ENCODE results near the gene AMMECR1. TPM values are rescaled to one million over a fixed set of nuclear protein-coding genes. Genes with fewer than 3 reads are reported as not detected.
"Not testable (repeated sequence)": the region's sequence is repeated elsewhere in the genome, so short reads cannot be mapped to it uniquely, and the experiment has no call there.

The AMMECR1 gene
- total RNA-seq, 1 experiment from 2014 or later, result 23.0 TPM

GRCh38 chrX:110155759-110156158 is 162.1 kb downstream of the AMMECR1 start:
- peaks cover 12% of the 10 kb centered on the region for H3K36me3 Mint-ChIP-seq (ENCODE audit: insufficient read depth, unreplicated experiment)
- no peak overlapping the region for H3K27ac Mint-ChIP-seq (ENCODE audit: unreplicated experiment)
- intact Hi-C loops (cut with micrococcal nuclease; ENCODE audit: unreplicated experiment), result no loop called here
- peaks cover 7% of the 10 kb centered on the region for H3K4me1 Mint-ChIP-seq (ENCODE audit: low read depth, unreplicated experiment)
- no peaks in the 10 kb centered on the region for H3K36me3 ChIP-seq (ENCODE audit: control insufficient read depth, insufficient read depth, low read length)
- no peak for TF ChIP-seq CTCF (IDR thresholded peaks at IDR 0.05; ENCODE audit: insufficient read depth in 1 of 2, low read depth in 1 of 2, low read length in 1 of 2, severe bottlenecking in 1 of 2, unreplicated experiment in 1 of 2)
- BruUV-seq (replicated peaks), result no TSS peak
- no peak for DNase-seq
- H3K27me3 ChIP-seq (replicated peaks; ENCODE audit: control insufficient read depth, insufficient read depth, low read length), result no peaks in the 10 kb centered on the region
- H3K27me3 Mint-ChIP-seq (ENCODE audit: insufficient read depth, unreplicated experiment), result no peaks in the 10 kb centered on the region
- no peaks in the 10 kb centered on the region for H3K9me3 Mint-ChIP-seq (ENCODE audit: unreplicated experiment)
- no peaks in the 10 kb centered on the region for H3K4me1 ChIP-seq
- CTCF ChIA-PET, result interaction anchor here (1.0 kb wide), 1 partner anchor 255 kb away, joined by 4 read pairs; no protein-coding TSS in a partner anchor
- H3K4me3 ChIP-seq (ENCODE audit: low read depth, low read length), result no peak overlapping the region
- no peak overlapping the region for H3K4me3 Mint-ChIP-seq (ENCODE audit: unreplicated experiment)
- no peaks in the 10 kb centered on the region for H3K9me3 ChIP-seq
- POLR2A ChIA-PET, result no interaction called here

- H3K4me3 ChIP-seq (ENCODE audit: low read depth, low read length); POLR2A ChIA-PET; H3K27me3 ChIP-seq (replicated peaks; ENCODE audit: control insufficient read depth, insufficient read depth, low read length); CTCF ChIA-PET; DNase-seq; H3K36me3 ChIP-seq (ENCODE audit: control insufficient read depth, insufficient read depth, low read length); H3K4me1 ChIP-seq; intact Hi-C loops (cut with micrococcal nuclease; ENCODE audit: unreplicated experiment); H3K27ac Mint-ChIP-seq (ENCODE audit: unreplicated experiment); H3K4me1 Mint-ChIP-seq (ENCODE audit: low read depth, unreplicated experiment); H3K27me3 Mint-ChIP-seq (ENCODE audit: insufficient read depth, unreplicated experiment); H3K9me3 ChIP-seq; H3K9me3 Mint-ChIP-seq (ENCODE audit: unreplicated experiment); BruUV-seq (replicated peaks); H3K4me3 Mint-ChIP-seq (ENCODE audit: unreplicated experiment): not testable (repeated sequence)
- H3K36me3 Mint-ChIP-seq (ENCODE audit: insufficient read depth, unreplicated experiment), result peaks cover 12% of the 10 kb centered on the region
Observed at GRCh38 chrX:110154328-110154727, 163.6 kb downstream of the AMMECR1 start.

GRCh38 chrX:110153896-110154295 is 164.0 kb downstream of the AMMECR1 start:
- CTCF ChIA-PET, result no interaction called here
- TF ChIP-seq CTCF (IDR thresholded peaks at IDR 0.05; ENCODE audit: insufficient read depth in 1 of 2, low read depth in 1 of 2, low read length in 1 of 2, severe bottlenecking in 1 of 2, unreplicated experiment in 1 of 2), result no peak
- Histone ChIP-seq H3K4me1 (no peaks in the 10 kb centered on the region), H3K4me3 (ENCODE audit: low read depth, low read length) (no peak overlapping the region), H3K36me3 (ENCODE audit: control insufficient read depth, insufficient read depth, low read length) (no peaks in the 10 kb centered on the region), H3K27me3 (replicated peaks; ENCODE audit: control insufficient read depth, insufficient read depth, low read length) (no peaks in the 10 kb centered on the region), H3K9me3 (no peaks in the 10 kb centered on the region)
- H3K36me3 Mint-ChIP-seq (ENCODE audit: insufficient read depth, unreplicated experiment), result peaks cover 12% of the 10 kb centered on the region
- intact Hi-C loops (cut with micrococcal nuclease; ENCODE audit: unreplicated experiment), result no loop called here
- no TSS peak for BruUV-seq (replicated peaks)
- no peaks in the 10 kb centered on the region for H3K27me3 Mint-ChIP-seq (ENCODE audit: insufficient read depth, unreplicated experiment)
- no peak for DNase-seq
- POLR2A ChIA-PET, result no interaction called here
- no peak overlapping the region for H3K4me3 Mint-ChIP-seq (ENCODE audit: unreplicated experiment)
- H3K4me1 Mint-ChIP-seq (ENCODE audit: low read depth, unreplicated experiment), result peaks cover under 1% of the 10 kb centered on the region
- H3K27ac Mint-ChIP-seq (ENCODE audit: unreplicated experiment), result no peak overlapping the region
- no peaks in the 10 kb centered on the region for H3K9me3 Mint-ChIP-seq (ENCODE audit: unreplicated experiment)

- H3K4me3 Mint-ChIP-seq (ENCODE audit: unreplicated experiment), result no peak overlapping the region
- no peaks in the 10 kb centered on the region for H3K27me3 Mint-ChIP-seq (ENCODE audit: insufficient read depth, unreplicated experiment)
- no peak for TF ChIP-seq CTCF (IDR thresholded peaks at IDR 0.05; ENCODE audit: insufficient read depth in 1 of 2, low read depth in 1 of 2, low read length in 1 of 2, severe bottlenecking in 1 of 2, unreplicated experiment in 1 of 2)
- POLR2A ChIA-PET, result no interaction called here
- Histone ChIP-seq H3K4me1 (no peaks in the 10 kb centered on the region), H3K9me3 (no peaks in the 10 kb centered on the region), H3K27me3 (replicated peaks; ENCODE audit: control insufficient read depth, insufficient read depth, low read length) (no peaks in the 10 kb centered on the region), H3K4me3 (ENCODE audit: low read depth, low read length) (no peak overlapping the region), H3K36me3 (ENCODE audit: control insufficient read depth, insufficient read depth, low read length) (no peaks in the 10 kb centered on the region)
- CTCF ChIA-PET, result no interaction called here
- no TSS peak for BruUV-seq (replicated peaks)
- no peak for DNase-seq
- peaks cover 12% of the 10 kb centered on the region for H3K36me3 Mint-ChIP-seq (ENCODE audit: insufficient read depth, unreplicated experiment)
- intact Hi-C loops (cut with micrococcal nuclease; ENCODE audit: unreplicated experiment), result no loop called here
- H3K9me3 Mint-ChIP-seq (ENCODE audit: unreplicated experiment), result no peaks in the 10 kb centered on the region
- H3K27ac Mint-ChIP-seq (ENCODE audit: unreplicated experiment), result no peak overlapping the region
- no peaks in the 10 kb centered on the region for H3K4me1 Mint-ChIP-seq (ENCODE audit: low read depth, unreplicated experiment)
Observed at GRCh38 chrX:110153244-110153643, 164.6 kb downstream of the AMMECR1 start.
